Mammary epithelial cell (primary cell): ENCODE measurements around the gene AP4M1.

ENCODE experiments used
- CTCF ChIP-seq, 2 donors: IDR thresholded peaks in 1 of 2; conservative IDR thresholded peaks in 1 of 2; 2 replicates each; pipeline ENCODE4 v1.5.1; 2011 to 2012; ENCODE audit warnings: inconsistent platforms in 2 of 2, low read length in 2 of 2, mild to moderate bottlenecking in 2 of 2, control low read depth in 1 of 2, low read depth in 1 of 2; ENCODE audit not compliant: insufficient read depth in 1 of 2; ENCODE audit errors: extremely low read depth in 1 of 2
- EZH2 ChIP-seq: IDR thresholded peaks from 2 replicates; pipeline ENCODE4 v1.6.1; 2012; ENCODE audit warnings: low read length, inconsistent platforms, borderline replicate concordance

- TF ChIP-seq CTCF (conservative IDR thresholded peaks at IDR 0.05 in 1 of 2, IDR thresholded peaks at IDR 0.05 in 1 of 2; ENCODE audit: extremely low read depth in 1 of 2, insufficient read depth in 1 of 2, low read depth in 1 of 2, low read length in 2 of 2) (no peak), EZH2 (no peak)
Measured at GRCh38 chr7:100148559-100149328, 47.3 kb downstream of the AP4M1 start, which contains the start of gene LAMTOR4.
